Stimulated activated CD4-positive, alpha-beta T cell treated with anti-CD3 and anti-CD28 coated beads, Interleukin-15, amount 100 ng/mL, for 24 hours (primary cell): Measurements from ENCODE around the gene B9D1.
A peak's percentile ranks its signal among the peaks of the same experiment; 100 is the strongest.

Experiments
- DNase-seq: peaks from one replicate; pipeline ENCODE4 v3.0.0-alpha.2; 2020

B9D1 gene

GRCh38 chr17:19388791-19389785 is 26.6 kb upstream of the B9D1 start:
- DNase-seq, result no peak

GRCh38 chr17:19387921-19388521 is 25.5 kb upstream of the B9D1 start:
- no peak for DNase-seq

- DNase-seq, result no peak
These were observed 24.7 kb upstream of the B9D1 start, which contains the start of gene MFAP4 for GRCh38 chr17:19386974-19387920. MFAP4 (minus strand) TSS chr17:19387190; CDS start chr17:19387155, 35 bp downstream.

GRCh38 chr17:19386051-19386929 is 23.8 kb upstream of the B9D1 start:
- no peak for DNase-seq

- no peak for DNase-seq
These were observed 23.0 kb upstream of the B9D1 start for GRCh38 chr17:19385521-19385983.

GRCh38 chr17:19384723-19385391 is 22.3 kb upstream of the B9D1 start:
- no peak for DNase-seq

- DNase-seq, result no peak
These were observed 21.4 kb upstream of the B9D1 start for GRCh38 chr17:19383681-19384470.

- DNase-seq, result no peak
These were observed 20.3 kb upstream of the B9D1 start for GRCh38 chr17:19382531-19383444.

- DNase-seq, result no peak
These were observed 19.4 kb upstream of the B9D1 start for GRCh38 chr17:19381741-19382444.

GRCh38 chr17:19381361-19381740 is 18.8 kb upstream of the B9D1 start:
- no peak for DNase-seq

GRCh38 chr17:19380481-19381301 is 18.2 kb upstream of the B9D1 start:
- DNase-seq, result no peak

- no peak for DNase-seq
These were observed 17.0 kb upstream of the B9D1 start for GRCh38 chr17:19379361-19380065.

GRCh38 chr17:19378416-19379360 is 16.2 kb upstream of the B9D1 start, which contains the start of gene MAPK7:
MAPK7 (plus strand) TSS chr17:19378498; CDS start chr17:19378901, 403 bp downstream.
- DNase-seq, result no peak

- peak; percentile 97 for DNase-seq
These were observed 15.3 kb upstream of the B9D1 start for GRCh38 chr17:19377602-19378415.

- DNase-seq, result no peak
These were observed 14.3 kb upstream of the B9D1 start for GRCh38 chr17:19376811-19377210.
